ENCODE measurements around the gene TMEM106C. TPM values are rescaled to one million over a fixed set of nuclear protein-coding genes. Genes with fewer than 3 reads are reported as not detected.
A peak's percentile ranks its signal among the peaks of the same experiment; 100 is the strongest.

Gene TMEM106C
- polyA plus RNA-seq, 1 donor (not counting 4 experiments of a cell fraction or from before 2014, with no cell fraction given) = 134 TPM

DNA sequence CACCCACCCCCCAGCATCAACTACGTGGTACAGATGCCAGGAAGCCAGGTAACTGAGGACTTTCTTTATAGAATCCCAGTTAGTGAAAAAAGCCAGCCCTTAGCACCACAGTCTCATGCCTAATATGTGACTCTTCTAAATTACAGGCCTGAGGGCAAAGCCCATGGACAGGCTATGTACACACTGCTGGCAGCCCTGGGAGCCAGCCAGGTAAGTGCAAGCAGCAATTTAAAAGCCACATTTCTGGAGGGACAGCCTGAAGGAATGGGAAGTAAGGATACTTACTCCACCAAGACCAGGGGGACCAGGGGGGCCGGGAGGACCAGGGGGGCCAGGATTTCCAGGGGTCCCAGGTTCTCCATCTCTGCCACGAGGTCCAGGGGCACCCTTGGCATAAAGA is 33.9 kb downstream of the TMEM106C start:
- H3K4me3 ChIP-seq (ENCODE audit: control insufficient read depth in 2 of 3, extremely low read depth in 1 of 3, insufficient read depth in 2 of 3, low read depth in 1 of 3, low read length in 3 of 3) = no peak overlapping the region
- TF ChIP-seq EZH2 (IDR thresholded peaks at IDR 0.05; ENCODE audit: low read length) = no peak
- H3K79me2 ChIP-seq (ENCODE audit: control insufficient read depth, insufficient read depth, low read length) = no peaks in the 10 kb centered on the region
- no peaks in the 10 kb centered on the region for H3K9me3 ChIP-seq (ENCODE audit: control insufficient read depth, low read depth, low read length)
- H3K27me3 ChIP-seq (ENCODE audit: control insufficient read depth, extremely low read depth, insufficient read depth, low read length) = peaks cover 34% of the 10 kb centered on the region
- FAIRE-seq (no peak), DNase-seq (ENCODE audit: low read depth, low spot score) (no peak)
- no peak overlapping the region for H2AFZ ChIP-seq (ENCODE audit: control insufficient read depth, low read length)
- dilution Hi-C loops (cut with MboI; ENCODE audit: extremely low pct_ligation_motif_present, low sequenced_read_pairs) = no loop called here
- no peaks in the 10 kb centered on the region for H3K36me3 ChIP-seq (ENCODE audit: control insufficient read depth in 2 of 2, extremely low read depth in 1 of 2, insufficient read depth in 2 of 2, low read length in 2 of 2)
- H4K20me1 ChIP-seq (ENCODE audit: control insufficient read depth, extremely low read depth, insufficient read depth, low read length) = no peaks in the 10 kb centered on the region
- no peak overlapping the region for H3K27ac ChIP-seq (ENCODE audit: control insufficient read depth, insufficient read depth, low read length)
- H3K9ac ChIP-seq (ENCODE audit: control insufficient read depth, extremely low read depth, insufficient read depth, low read length) = no peak overlapping the region
- H3K4me2 ChIP-seq (ENCODE audit: control insufficient read depth, extremely low read depth, insufficient read depth, low read depth, low read length) = no peak overlapping the region
- H3K4me1 ChIP-seq (ENCODE audit: control insufficient read depth, extremely low read depth, insufficient read depth, low read length) = peaks cover 15% of the 10 kb centered on the region
- H3K9me1 ChIP-seq (ENCODE audit: control insufficient read depth, extremely low read depth, insufficient read depth, low read length) = no peaks in the 10 kb centered on the region

DNA sequence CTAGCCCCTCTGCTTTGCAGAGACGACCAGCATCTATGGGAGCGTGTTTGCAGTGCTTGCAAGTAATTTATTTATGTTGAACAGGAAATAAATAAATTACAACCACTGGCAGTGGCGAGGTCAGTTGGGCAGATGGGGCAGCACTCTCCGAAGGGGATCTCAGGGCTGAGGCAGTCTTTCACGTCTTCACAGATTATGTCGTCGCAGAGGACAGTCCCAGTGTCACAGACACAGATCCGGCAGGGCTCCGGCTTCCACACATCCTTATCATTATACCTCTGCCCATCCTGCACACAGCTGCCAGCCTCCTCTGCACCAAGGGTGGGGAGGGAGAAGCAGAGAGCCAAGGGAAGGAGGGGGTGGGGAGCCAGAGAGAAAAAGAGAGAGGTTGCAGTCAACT is 36.4 kb downstream of the TMEM106C start:
- DNase-seq (ENCODE audit: low read depth, low spot score) (no peak), FAIRE-seq (no peak)
- H3K9ac ChIP-seq (ENCODE audit: control insufficient read depth, extremely low read depth, insufficient read depth, low read length) = no peak overlapping the region
- H3K4me3 ChIP-seq (ENCODE audit: control insufficient read depth in 2 of 3, extremely low read depth in 1 of 3, insufficient read depth in 2 of 3, low read depth in 1 of 3, low read length in 3 of 3) = no peak overlapping the region
- no peak overlapping the region for H3K27ac ChIP-seq (ENCODE audit: control insufficient read depth, insufficient read depth, low read length)
- H3K4me2 ChIP-seq (ENCODE audit: control insufficient read depth, extremely low read depth, insufficient read depth, low read depth, low read length) = no peak overlapping the region
- no peak overlapping the region for H2AFZ ChIP-seq (ENCODE audit: control insufficient read depth, low read length)
- H4K20me1 ChIP-seq (ENCODE audit: control insufficient read depth, extremely low read depth, insufficient read depth, low read length) = no peaks in the 10 kb centered on the region
- dilution Hi-C loops (cut with MboI; ENCODE audit: extremely low pct_ligation_motif_present, low sequenced_read_pairs) = no loop called here
- H3K4me1 ChIP-seq (ENCODE audit: control insufficient read depth, extremely low read depth, insufficient read depth, low read length) = peaks cover 33% of the 10 kb centered on the region
- no peaks in the 10 kb centered on the region for H3K9me3 ChIP-seq (ENCODE audit: control insufficient read depth, low read depth, low read length)
- no peaks in the 10 kb centered on the region for H3K9me1 ChIP-seq (ENCODE audit: control insufficient read depth, extremely low read depth, insufficient read depth, low read length)
- no peak for TF ChIP-seq EZH2 (IDR thresholded peaks at IDR 0.05; ENCODE audit: low read length)
- TF ChIP-seq, protein P1, sequence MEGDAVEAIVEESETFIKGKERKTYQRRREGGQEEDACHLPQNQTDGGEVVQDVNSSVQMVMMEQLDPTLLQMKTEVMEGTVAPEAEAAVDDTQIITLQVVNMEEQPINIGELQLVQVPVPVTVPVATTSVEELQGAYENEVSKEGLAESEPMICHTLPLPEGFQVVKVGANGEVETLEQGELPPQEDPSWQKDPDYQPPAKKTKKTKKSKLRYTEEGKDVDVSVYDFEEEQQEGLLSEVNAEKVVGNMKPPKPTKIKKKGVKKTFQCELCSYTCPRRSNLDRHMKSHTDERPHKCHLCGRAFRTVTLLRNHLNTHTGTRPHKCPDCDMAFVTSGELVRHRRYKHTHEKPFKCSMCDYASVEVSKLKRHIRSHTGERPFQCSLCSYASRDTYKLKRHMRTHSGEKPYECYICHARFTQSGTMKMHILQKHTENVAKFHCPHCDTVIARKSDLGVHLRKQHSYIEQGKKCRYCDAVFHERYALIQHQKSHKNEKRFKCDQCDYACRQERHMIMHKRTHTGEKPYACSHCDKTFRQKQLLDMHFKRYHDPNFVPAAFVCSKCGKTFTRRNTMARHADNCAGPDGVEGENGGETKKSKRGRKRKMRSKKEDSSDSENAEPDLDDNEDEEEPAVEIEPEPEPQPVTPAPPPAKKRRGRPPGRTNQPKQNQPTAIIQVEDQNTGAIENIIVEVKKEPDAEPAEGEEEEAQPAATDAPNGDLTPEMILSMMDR (optimal IDR thresholded peaks at IDR 0.05 in 1 of 3, IDR thresholded peaks at IDR 0.05 in 1 of 3, conservative IDR thresholded peaks at IDR 0.05 in 1 of 3; ENCODE audit: extremely low read depth in 1 of 3, insufficient read depth in 2 of 3, low read length in 3 of 3) = no peak
- H3K79me2 ChIP-seq (ENCODE audit: control insufficient read depth, insufficient read depth, low read length) = no peaks in the 10 kb centered on the region
- H3K36me3 ChIP-seq (ENCODE audit: control insufficient read depth in 2 of 2, extremely low read depth in 1 of 2, insufficient read depth in 2 of 2, low read length in 2 of 2) = no peaks in the 10 kb centered on the region
- peaks cover 43% of the 10 kb centered on the region for H3K27me3 ChIP-seq (ENCODE audit: control insufficient read depth, extremely low read depth, insufficient read depth, low read length)

DNA sequence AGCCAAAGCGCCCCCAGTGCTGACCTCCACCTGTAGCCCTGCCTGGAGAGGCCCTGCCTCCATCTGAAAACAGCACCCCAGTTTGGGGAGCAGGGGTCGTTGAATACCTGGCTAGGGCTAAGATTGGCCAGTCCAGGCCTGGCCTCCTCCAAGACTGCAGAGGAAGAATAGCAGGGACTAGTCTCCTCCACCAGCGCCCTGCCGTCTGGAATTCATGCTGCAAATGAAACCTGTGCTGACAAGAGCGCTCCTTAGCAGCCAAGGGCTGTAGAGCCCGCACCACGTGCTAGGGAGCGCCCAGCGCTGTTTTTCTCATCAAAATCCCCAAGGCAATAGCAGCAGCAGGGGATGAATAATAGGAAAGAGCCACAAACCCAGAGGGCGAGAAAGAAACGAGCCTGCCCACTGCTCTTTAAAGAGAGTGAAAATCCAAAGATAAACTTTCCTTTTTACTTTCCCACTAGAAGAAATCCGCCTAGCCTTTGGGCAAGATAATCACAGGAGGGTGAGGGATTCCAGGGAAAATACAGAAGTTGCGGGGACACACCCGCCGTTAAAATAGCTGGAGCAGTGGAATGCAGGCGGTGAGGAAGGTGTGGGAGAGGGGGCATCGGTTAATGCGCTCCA is 37.6 kb downstream of the TMEM106C start:
- FAIRE-seq = peak; percentile 93
- Histone ChIP-seq H3K9ac (ENCODE audit: control insufficient read depth, extremely low read depth, insufficient read depth, low read length) (peak overlapping the region; percentile 89), H3K27me3 (ENCODE audit: control insufficient read depth, extremely low read depth, insufficient read depth, low read length) (peaks cover 48% of the 10 kb centered on the region), H3K4me2 (ENCODE audit: control insufficient read depth, extremely low read depth, insufficient read depth, low read depth, low read length) (peak overlapping the region; percentile 100), H4K20me1 (ENCODE audit: control insufficient read depth, extremely low read depth, insufficient read depth, low read length) (no peaks in the 10 kb centered on the region), H3K9me1 (ENCODE audit: control insufficient read depth, extremely low read depth, insufficient read depth, low read length) (no peaks in the 10 kb centered on the region), H3K4me3 (ENCODE audit: control insufficient read depth in 2 of 3, extremely low read depth in 1 of 3, insufficient read depth in 2 of 3, low read depth in 1 of 3, low read length in 3 of 3) (peak overlapping the region; percentile 36 to 91 (median 84)), H3K27ac (ENCODE audit: control insufficient read depth, insufficient read depth, low read length) (peak overlapping the region; percentile 91), H3K4me1 (ENCODE audit: control insufficient read depth, extremely low read depth, insufficient read depth, low read length) (peaks cover 33% of the 10 kb centered on the region), H3K36me3 (ENCODE audit: control insufficient read depth in 2 of 2, extremely low read depth in 1 of 2, insufficient read depth in 2 of 2, low read length in 2 of 2) (no peaks in the 10 kb centered on the region), H3K79me2 (ENCODE audit: control insufficient read depth, insufficient read depth, low read length) (no peaks in the 10 kb centered on the region), H3K9me3 (ENCODE audit: control insufficient read depth, low read depth, low read length) (no peaks in the 10 kb centered on the region), H2AFZ (ENCODE audit: control insufficient read depth, low read length) (peak overlapping the region; percentile 96)
- TF ChIP-seq EZH2 (IDR thresholded peaks at IDR 0.05; ENCODE audit: low read length) = no peak
- TF ChIP-seq, protein P1 (optimal IDR thresholded peaks at IDR 0.05 in 1 of 3, IDR thresholded peaks at IDR 0.05 in 1 of 3, conservative IDR thresholded peaks at IDR 0.05 in 1 of 3; ENCODE audit: extremely low read depth in 1 of 3, insufficient read depth in 2 of 3, low read length in 3 of 3) = peak; percentile 21 to 63 (median 29)
- DNase-seq (ENCODE audit: low read depth, low spot score) = peak; percentile 81
- dilution Hi-C loops (cut with MboI; ENCODE audit: extremely low pct_ligation_motif_present, low sequenced_read_pairs) = no loop called here

All from keratinocyte (primary cell).